CD4-positive, alpha-beta T cell treated with Interleukin-4 for 4 hours (primary cell): ENCODE data around the gene TCF7L1.
"Not testable (repeated sequence)": the region's sequence is repeated elsewhere in the genome, so short reads cannot be mapped to it uniquely, and the experiment has no call there.

Experiments used
- DNase-seq: peaks from one replicate; pipeline ENCODE4 v3.0.0-alpha.2; 2020

The TCF7L1 gene

DNA sequence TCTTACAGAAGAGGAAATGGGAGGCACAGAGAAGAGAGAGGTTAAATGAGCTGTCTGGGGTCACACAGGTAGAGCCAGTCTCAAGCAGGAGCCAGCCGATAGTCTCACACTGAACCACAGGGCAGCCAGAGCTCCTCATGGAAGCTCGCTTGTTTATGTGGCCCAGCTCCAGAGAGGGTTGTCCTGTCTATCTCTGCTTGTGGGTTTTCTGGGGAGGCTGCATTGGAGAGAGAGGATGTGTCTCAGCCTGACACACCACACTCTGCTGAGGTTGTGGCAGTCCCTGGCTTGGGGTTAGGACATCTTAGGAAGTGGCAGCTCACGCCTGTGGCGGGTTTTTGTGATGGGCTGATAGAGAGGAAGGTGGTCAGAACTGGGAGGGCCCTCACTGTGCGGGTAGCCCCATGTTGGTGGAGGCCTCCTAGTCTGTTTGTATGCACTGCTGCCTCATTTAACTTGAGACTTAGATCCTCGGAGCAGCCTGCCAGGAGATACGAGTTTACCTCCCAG lies 52.3 kb downstream of the TCF7L1 start:
- no peak for DNase-seq

DNA sequence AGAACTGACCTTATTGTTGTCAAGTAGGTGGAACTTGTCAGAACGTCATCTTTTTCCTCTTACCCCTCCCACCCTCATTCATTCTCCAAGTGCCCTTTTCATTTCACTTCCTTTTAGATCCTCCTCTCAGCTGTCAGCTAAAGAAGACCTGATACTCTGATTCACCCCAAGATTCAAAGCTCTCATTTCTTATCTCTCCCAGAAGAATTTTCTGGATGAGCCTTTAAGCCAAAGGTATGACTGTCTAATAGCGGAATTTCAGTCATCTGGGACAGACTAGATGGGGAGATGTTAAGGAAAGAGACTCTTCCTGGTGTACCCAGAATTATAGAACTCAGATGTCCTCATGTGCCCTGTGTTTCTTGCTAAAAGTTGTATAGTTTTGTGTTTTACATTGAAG lies 53.9 kb downstream of the TCF7L1 start:
- DNase-seq, result no peak

DNA sequence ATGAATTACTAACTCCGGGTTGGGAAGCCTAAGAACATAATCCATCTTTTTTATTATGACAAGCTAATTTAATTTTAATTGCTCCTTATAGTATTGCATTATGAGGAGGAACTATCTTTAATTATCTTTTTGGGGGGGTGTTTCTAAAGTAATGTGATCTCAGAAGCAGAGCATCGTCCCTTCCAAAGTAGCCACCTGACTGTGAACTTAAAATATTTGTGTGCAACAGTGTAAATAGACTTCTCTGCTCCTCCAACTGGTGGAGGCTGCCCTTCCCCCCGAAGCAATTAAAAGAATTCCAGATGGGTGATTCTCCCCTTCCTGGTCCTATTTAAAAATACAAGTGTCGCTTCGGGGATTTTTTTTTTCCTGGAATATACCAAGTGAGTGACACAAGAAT lies 55.7 kb downstream of the TCF7L1 start:
- DNase-seq, result no peak

DNA sequence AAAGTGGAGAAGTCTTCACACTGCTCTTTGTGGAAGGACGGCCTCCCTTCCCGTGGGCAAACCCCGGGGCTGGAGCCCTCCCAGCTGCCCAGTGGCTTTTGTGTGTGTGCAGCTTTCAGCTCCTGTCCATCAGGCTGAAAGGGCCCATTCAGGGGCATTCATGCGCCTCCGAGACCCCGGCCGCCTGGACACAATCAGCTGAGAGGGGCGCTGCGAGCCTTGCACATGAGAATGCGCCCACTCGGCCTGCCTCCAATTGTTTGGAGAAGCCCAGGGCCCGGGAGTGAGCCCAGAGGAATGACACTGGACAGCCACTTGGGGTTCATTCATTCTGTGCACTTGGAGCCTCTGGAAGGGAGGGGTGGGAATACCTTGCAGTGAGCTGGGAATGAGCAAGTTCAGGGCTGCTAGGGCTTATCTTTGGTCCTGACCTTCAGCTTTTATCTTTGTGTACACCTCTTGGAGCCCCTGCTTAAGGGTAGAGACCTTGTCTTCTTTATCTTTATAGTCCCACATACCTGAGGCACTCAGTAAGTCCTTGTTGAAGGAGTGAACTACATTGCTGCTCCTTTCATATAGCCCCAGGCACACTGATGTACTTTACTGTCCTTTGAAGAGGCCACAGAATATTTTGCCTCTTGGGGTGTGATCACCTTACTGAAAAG lies 56.5 kb downstream of the TCF7L1 start:
- DNase-seq, result no peak

DNA sequence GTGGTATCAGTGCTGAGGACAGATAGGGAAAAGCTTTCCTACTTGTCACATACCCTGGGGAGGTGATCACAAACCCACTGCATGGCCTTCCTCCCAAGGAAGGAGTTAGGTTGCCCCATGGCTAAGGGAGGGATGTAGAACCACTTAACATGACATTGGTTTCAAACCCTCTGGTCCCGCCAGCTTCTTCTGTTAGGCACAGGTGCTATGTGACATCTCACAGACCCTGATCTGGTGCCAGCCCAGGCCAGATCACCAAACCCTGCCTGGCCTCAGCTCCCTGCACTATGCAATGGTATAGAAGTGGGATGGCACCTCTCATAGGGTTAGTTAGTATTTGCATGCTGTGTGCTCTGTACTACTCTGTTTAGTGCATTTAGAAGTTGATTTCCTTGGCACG lies 58.0 kb downstream of the TCF7L1 start:
- DNase-seq, result no peak

DNA sequence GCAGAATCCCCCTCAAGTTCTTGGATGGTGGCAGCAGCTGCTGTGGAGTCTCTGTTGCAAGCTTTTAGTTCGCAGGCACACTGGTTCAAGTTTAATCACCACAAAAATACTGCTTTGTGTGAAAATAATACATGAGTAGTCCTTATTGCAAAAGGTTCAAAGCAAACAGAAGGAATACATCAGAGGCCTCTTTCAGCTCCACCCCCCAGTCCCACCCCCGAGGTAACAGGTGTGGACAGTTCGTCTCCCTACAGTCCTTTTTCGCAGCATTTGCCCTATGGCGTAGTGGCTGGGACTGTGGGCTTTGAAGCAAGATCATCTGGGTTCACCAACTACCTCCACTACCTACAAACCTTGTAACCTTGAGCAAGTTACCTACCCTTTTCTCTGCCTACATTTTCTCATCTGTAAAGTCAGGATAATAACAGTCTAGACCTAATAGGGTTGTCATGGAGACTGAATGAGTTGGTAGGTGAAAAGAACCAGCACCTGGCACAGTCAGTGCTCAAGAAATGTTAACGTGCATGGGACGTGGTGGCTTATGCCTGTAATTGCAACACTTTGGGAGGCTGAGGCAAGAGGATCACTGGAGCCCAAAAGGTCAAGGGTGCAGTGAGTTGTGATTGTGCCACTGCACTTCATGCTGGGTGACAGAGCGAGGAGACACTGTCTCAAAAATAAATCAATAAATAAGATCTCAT lies 61.7 kb downstream of the TCF7L1 start:
- DNase-seq, result no peak

DNA sequence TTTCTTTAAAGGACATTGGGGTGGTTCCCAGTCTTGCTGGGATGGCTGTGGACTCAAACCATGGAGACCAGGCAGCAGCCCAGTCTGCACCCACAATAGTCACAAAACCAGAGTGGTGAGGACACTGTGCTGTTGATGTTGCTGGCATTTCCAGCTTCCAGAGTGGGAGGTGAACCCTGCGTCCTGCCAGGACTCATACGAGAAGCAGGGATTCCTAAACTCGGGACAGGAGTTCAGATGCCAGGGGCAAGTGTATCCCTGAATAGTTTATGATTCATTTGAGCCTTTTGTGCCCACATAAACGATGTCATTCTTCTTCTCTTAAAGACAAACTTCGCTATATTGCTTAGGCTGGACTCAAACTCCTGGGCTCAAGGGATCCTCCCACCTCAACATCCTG lies 62.8 kb downstream of the TCF7L1 start:
- no peak for DNase-seq

DNA sequence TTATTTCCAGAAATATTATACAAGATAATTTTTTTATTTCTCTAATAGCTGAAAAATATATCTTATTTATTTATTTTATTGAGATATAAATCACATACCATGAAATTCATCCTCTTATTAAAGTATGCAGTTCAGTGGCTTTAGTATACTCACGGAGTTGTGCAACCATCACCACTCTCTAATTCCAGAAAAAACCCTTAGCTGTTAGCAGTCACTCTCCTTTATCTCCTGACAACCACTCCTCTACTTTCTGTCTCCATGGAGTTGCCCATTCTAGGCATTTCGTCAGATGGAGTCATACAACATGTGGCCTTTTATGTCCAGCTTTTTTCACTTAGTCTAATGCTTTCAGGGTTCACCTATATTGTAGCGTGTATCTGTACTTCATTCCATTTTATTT lies 66.5 kb downstream of the TCF7L1 start:
- no peak for DNase-seq

DNA sequence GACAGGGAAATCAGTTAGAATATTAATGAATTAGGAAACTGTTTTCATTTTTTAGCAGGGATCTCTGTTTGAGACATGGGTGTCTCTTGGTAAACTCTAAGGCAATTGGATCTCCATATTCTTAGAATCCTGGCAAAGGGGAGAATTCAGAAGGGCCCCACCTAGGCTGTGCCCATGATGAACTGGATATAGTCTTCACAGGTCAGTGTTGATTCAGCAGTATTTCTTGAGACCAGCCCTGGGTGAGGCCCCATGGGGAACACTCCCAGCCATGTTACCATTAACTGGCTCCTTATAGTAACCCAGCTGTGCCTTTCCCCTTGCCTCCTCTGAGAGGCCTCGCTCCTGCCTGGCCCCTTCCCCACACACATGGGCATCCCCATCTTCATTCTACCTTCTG lies 76.7 kb downstream of the TCF7L1 start:
- no peak for DNase-seq

DNA sequence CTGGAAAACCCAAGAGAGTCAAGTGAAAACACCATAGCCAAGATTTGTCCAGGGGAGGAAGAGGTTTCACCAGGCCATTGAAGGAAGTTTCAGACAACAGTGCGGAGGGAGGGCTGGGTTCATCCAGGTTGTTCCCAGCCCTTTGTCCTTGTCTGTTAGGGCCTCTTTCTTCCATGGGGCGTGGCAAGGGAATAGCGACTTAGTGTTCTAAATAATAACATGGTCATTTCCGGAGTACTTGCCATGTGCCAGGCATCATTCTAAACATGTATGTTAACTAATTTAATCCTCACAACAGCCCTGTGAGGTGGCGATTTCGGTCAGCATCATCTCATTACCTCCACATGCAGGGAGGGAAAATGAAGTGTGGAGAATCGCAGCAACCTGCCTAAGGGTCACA lies 77.3 kb downstream of the TCF7L1 start:
- DNase-seq, result no peak

DNA sequence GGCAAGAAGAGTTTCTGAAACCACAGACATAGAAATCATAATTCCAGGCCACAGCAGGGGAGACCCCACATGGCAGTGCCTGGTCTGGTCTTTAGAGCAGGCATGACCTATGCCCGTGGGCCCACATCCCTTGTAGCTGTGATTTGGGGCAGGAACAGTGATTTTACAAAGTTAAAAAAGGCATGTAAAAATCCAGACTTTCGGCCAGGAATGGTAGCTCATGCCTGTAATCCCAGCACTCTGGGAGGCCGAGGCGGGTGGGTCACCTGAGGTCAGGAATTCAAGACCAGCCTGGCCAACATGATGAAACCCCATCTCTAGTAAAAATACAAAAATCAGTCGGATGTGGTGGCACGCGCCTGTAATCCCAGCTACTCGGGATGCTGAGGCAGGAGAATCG lies 78.4 kb downstream of the TCF7L1 start:
- DNase-seq, result not testable (repeated sequence)

DNA sequence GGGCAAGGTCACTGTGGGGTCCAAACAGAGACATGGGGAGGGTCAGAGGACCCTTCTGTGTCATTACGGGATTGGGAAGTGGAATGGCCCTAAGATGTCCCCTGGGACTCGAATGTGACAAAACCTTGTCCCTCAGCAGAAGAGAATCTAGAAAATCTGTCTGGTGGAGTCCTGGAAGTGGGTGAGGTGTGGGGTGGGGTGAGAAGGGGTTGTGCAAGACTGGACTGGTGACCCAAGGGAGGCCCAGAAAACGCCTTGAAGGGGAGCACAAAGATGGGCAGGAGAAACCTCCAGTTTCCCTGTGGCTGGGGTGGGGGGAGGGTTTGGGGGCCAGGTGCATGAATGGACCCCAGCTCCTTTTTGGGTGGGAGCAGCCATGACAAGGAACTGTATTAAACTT lies 79.6 kb downstream of the TCF7L1 start:
- DNase-seq, result no peak

DNA sequence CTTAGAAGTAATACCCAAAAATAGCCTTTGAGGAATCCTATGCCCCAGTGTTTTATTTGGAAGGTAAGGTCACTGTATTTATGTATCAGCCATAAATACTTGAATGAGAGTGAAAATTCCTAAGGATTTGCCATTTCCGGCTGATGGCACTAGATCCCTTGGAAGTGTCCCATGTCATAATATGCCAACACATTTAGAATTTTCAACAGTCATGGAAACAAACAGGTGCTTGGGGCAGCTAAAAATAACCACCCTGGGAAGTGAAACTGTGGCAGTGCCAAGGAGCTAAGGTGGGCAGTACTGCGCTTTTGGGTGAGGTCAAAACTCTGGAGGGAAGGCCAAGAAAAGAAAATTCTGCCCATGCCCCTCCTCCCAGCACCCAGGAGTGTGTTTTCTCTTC lies 80.2 kb downstream of the TCF7L1 start:
- DNase-seq, result no peak

DNA sequence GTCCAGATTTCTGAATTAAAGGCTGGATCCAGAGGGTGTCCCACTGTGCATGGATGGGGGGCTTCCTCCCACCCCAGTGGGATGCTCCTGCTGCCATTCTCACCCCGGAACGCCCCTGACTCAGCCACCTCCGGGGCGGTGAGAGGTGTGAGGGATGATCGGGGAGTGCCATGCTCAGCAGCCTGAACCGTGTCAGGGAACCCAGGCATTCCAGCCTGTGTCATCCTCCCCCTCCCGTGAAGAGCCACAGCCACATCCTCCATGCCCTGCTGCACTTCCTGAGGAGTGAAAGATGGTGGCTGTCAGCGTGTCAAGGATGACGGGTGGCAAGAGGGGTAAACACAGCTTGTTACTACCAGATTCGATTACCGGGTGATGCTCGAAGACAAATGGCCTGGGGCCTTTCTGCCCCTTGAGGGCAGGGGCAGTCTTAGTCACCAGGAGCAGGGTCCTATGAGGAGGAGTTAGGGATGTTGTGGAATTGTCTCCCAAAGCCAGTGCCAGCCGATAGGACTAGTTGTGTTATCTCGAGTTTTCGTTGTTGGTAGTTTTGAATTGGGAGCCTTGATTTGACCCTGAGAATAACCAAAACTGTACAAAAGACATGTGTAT lies 80.8 kb downstream of the TCF7L1 start:
- DNase-seq, result no peak

DNA sequence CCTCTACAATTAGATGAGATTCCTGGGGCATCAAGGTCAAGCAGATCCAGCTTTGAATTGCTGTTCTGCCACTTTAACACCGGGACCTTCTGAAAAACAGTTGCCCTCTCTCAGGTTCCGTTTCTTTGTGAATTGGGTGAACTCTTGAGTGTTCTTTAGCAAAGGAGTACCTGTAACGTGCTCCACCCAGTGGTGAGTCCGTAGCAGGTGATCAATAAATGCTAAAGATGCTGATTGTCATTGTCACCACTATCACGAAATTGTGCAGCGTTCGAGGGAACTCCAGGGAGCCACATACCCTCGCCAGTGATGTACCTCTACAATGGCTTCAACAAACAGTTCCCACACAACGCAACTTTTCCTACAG lies 81.9 kb downstream of the TCF7L1 start:
- DNase-seq, result no peak

DNA sequence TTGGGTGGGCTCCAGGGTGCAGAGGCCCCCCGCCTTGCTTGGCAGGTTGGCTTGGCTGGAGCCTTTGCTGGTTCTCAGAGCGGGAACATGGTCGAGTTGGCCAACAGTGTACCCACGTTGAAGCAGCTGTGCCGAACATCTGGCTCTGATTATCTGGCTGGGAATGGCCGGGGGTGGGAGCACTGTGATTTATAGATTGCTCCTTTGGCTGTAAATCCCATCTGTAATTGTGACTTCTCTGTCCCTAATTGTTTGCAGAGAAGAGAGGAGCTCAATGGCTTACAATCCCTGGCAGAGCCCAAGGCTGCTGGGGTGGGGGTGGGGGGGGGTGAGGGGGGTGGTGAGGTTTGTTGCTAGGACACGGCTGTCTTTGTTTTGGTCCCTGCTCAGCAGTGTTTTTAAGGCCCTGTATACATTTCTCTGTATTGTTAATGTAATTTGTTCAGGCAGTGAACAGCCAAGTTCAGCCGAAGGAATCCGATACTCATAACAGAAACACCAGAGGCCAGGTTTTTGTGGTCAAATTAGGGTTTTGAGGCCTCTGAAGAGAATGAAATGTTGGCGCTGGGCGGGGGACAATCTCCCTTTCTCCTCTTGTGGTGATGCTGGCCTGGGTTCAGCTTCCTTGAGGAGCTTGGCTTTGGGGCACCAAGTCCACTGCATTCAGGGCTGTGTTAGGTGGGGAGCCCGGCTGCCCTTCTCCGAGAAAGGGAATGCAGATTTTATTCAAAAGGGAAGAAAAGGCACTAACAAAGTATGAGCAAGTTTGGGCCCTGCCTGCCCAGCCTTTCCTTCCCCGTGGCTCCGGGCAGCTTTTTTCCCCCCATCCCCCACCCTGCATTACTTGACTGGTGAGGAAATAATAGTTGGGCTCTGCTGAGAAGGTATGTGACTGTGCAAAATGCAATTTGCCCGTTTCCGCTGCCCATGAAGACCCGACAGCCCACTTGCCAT lies 82.5 kb downstream of the TCF7L1 start:
- DNase-seq, result no peak

DNA sequence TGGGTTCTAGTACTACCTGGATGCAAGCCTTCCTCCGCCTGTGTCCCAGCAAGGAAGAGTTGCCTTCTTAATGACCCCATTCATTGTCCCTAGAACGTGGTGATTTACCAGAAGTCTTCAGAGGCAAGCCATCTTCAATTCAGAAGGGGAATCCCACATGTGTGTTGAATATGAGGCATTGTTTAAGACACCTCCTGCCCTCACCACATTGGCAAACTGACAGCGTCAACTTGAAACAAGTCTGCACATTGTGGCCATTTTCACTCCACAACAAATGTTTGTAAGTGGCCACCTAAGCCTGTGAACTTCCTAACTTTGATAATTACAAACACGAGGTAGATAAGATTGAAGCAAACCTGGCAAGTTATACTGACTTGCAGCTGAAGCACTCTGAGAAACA lies 83.7 kb downstream of the TCF7L1 start:
- DNase-seq, result no peak

DNA sequence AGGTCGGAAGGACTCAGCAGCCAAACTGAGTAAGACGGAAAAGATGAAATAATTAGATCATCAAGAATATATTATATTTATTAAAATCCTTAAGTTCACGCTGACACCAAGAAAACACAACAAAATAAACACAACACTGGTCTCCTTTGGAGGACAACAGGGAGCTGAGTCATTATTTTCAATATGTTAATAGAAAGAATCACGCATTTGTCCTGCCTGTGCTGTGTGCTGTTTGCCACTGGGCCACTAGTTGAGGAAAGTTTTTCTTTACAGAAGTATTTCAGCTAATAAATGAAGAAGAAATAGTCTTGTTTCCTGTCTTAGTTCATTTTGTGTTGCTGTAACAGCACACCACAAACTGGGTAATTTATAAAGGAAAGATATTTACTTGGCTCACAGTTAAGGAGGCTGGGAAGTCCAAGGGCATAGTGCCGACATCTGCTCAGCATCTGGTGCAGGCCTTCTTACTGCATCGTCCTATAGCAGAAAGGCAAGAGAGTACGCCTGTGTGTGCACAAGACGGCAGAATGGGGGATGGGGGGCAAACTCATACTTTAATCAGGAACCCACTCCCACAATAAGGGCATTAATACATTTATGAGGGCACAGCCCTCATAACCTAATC lies 88.0 kb downstream of the TCF7L1 start:
- no peak for DNase-seq

DNA sequence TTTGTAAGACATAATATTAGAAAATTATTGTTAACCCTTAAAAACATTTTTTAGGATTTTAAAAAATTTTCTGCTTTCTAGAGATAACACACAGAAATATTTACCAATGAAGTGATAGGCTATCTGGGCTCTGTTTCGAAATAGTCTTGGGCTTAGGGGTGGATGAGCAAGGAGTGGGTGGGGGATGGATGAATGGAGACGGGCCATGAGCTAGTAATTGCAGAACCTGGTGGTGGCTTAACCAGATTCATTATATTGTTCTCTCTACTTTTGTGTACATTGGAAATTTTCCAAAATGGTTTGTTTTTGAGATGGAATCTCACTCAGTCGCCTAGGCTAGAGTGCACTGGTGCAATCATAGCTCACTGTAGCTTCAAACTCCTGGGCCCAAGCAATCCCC lies 89.6 kb downstream of the TCF7L1 start:
- DNase-seq, result no peak

DNA sequence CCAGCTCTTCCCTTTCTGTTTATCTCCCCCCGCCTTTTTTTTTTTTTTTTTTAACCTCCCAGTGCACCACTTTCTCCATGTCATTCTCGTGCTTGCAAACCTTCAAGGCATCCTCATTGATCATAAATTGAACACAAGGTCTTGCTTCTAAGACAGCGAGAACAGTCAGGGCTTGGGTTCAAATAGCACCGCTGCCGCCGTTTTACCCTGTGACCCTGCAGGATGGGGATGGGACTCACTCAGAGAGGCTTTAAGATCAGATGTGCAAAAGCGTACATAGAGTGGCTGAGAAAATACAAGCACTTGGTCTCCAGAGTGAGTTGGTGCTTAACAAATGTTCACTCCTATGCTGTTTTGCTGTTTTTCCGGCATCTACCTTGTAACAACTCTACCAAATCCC lies 93.6 kb downstream of the TCF7L1 start:
- no peak for DNase-seq

DNA sequence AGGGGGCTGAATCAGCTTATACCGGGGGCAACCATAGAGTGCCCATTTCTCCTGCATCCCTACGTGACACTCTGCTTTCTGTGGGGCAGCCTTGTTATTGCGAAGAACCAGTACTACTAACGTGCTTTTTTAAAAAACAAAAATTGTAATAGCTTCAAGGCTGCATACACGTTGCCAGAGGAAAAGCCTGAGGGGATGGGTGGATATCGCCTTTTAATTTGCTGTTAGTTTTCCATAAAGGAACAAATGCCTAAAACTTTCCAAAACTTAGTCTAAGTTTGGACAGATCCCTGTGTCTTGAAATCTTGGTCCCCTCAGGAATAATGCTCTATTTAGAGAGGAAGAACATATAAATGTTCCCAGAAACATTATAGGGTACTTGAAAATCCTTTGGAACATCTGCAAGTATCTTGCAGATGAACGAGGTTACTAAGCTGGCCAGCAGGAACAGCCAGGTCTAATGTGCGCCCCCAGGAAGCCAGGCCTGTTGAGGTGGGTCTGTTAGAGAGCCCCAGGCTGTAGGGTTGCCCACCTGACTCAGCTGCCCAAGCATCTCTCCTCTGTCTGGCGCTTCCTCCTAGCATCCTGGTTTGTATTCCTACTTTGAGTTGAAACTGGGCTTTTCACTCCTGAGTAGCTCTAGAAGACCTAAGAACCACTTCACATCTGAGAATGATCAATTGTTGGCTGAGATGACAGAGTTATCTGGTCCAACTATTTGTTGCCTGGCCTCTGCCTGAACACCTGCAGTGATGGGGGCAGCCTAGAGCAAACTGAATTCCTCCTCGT lies 97.7 kb downstream of the TCF7L1 start:
- DNase-seq, result no peak

DNA sequence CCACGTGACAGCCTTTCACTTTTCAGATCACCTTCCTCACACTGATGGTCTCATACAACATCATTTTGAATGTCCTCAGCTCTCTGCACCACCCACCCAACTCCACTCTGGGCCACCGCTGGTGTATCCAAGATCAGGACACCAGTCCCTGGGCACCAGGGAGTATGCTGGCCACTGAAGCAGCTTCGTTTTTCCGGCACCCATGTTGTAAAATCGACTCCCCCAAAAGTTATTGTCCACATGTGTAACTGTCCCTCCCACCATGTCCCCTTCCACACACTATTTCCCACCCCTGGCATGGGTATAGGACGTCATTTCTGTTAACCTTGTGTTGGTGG lies 98.2 kb downstream of the TCF7L1 start:
- no peak for DNase-seq
